ENCODE measurements around the gene PLCXD1. TPM values are rescaled to one million over a fixed set of nuclear protein-coding genes. Genes with fewer than 3 reads are reported as not detected.

Gene PLCXD1
- total and polyA plus RNA-seq, 7 donors: 2.5 to 29.8 (median 5.1) TPM

GRCh38 chrX:307261-308111 is 26.3 kb downstream of the PLCXD1 start:
- TF ChIP-seq CTCF (IDR thresholded peaks at IDR 0.05) (no peak), EP300 (IDR thresholded peaks at IDR 0.05) (no peak), POLR2AphosphoS5 (IDR thresholded peaks at IDR 0.05) (no peak), POLR2A (IDR thresholded peaks at IDR 0.05) (no peak)
- Histone ChIP-seq H3K36me3 (peaks cover 18 to 90% (median 53%) of the 10 kb centered on the region in 4 donors), H3K4me1 (no peaks in the 10 kb centered on the region), H3K27me3 (no peaks in the 10 kb centered on the region), H3K9me3 (no peaks in the 10 kb centered on the region), H3K4me3 (no peak overlapping the region), H3K27ac (no peak overlapping the region)
- peak; percentile 58 for DNase-seq
- 96 to 97% methylated on average over 58 of the region's 58 CpGs for WGBS, 2 donors
- intact Hi-C loops (cut with DNase I): no loop called here

GRCh38 chrX:308821-309520 is 27.8 kb downstream of the PLCXD1 start:
- Histone ChIP-seq H3K27ac (no peak overlapping the region), H3K36me3 (peaks cover 23 to 93% (median 59%) of the 10 kb centered on the region in 4 donors), H3K4me3 (no peak overlapping the region), H3K9me3 (no peaks in the 10 kb centered on the region), H3K27me3 (no peaks in the 10 kb centered on the region), H3K4me1 (no peaks in the 10 kb centered on the region)
- intact Hi-C loops (cut with DNase I): no loop called here
- peak; percentile 59 for DNase-seq
- no peak for TF ChIP-seq EP300 (IDR thresholded peaks at IDR 0.05)
- TF ChIP-seq POLR2AphosphoS5 (IDR thresholded peaks at IDR 0.05): no peak
- TF ChIP-seq CTCF (IDR thresholded peaks at IDR 0.05): no peak
- TF ChIP-seq POLR2A (IDR thresholded peaks at IDR 0.05): no peak
- WGBS, 2 donors: 89 to 95% methylated on average over 30 of the region's 30 CpGs

GRCh38 chrX:310621-311155 is 29.5 kb downstream of the PLCXD1 start:
- no peak overlapping the region for H3K27ac ChIP-seq
- peak; percentile 60 for DNase-seq
- H3K36me3 ChIP-seq: peaks cover 31 to 91% (median 60%) of the 10 kb centered on the region in 4 donors
- no peak overlapping the region for H3K4me3 ChIP-seq
- H3K4me1 ChIP-seq: no peaks in the 10 kb centered on the region
- WGBS, 2 donors: 94 to 95% methylated on average over 25 of the region's 25 CpGs
- no peaks in the 10 kb centered on the region for H3K9me3 ChIP-seq
- H3K27me3 ChIP-seq: no peaks in the 10 kb centered on the region
- intact Hi-C loops (cut with DNase I): no loop called here
- no peak for TF ChIP-seq CTCF (IDR thresholded peaks at IDR 0.05)
- TF ChIP-seq POLR2A (IDR thresholded peaks at IDR 0.05): no peak
- TF ChIP-seq EP300 (IDR thresholded peaks at IDR 0.05): no peak
- no peak for TF ChIP-seq POLR2AphosphoS5 (IDR thresholded peaks at IDR 0.05)

- Histone ChIP-seq H3K27ac (no peak overlapping the region), H3K4me3 (no peak overlapping the region), H3K9me3 (no peaks in the 10 kb centered on the region), H3K4me1 (peaks cover 0 to 3% (median 1%) of the 10 kb centered on the region in 4 donors), H3K27me3 (no peaks in the 10 kb centered on the region), H3K36me3 (peaks cover 26 to 85% (median 55%) of the 10 kb centered on the region in 4 donors)
- peak; percentile 63 for DNase-seq
- WGBS, 2 donors: 95% methylated on average over 69 of the region's 69 CpGs
- TF ChIP-seq POLR2AphosphoS5 (IDR thresholded peaks at IDR 0.05) (no peak), POLR2A (IDR thresholded peaks at IDR 0.05) (no peak), CTCF (IDR thresholded peaks at IDR 0.05) (no peak), EP300 (IDR thresholded peaks at IDR 0.05) (no peak)
- intact Hi-C loops (cut with DNase I): no loop called here
Observed at GRCh38 chrX:311156-312129, 30.3 kb downstream of the PLCXD1 start.
